Activated CD4-positive, alpha-beta T cell treated with anti-CD3 and anti-CD28 coated beads for 1 hour (primary cell): ENCODE data around the gene EFNA3.

Source experiments
- DNase-seq: peaks from one replicate; pipeline ENCODE4 v3.0.0-alpha.2; 2020

EFNA3 gene

DNA sequence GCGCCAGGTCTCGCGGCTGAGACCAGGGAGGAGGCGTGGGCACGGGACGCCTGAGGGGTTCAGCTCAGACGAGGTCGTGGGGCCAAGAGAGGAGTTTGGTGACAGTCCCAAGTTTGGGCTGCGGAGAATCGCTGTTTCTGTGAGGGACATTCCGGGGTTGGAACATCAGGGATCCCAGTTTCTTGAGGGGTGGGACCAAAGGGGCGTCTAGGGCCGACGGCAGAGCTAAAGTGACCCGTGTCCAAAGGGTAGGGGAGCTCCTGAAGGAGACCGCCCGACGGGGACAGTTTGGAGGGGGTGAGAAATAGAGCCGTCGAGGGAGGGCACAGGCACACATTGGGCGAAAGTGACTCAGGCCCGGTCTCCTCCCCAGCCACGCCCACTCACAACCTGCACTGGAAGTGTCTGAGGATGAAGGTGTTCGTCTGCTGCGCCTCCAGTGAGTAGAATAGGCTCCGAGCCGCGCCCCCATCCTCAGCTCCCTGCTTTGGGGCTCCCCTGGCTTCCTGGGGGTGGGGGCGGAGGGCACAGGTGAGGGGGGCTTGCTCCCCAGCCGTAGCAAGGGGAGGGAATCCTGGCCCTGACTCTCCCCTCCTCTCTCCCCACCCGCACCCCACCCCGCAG lies 7.0 kb downstream of the EFNA3 start:
- peak; percentile 66 for DNase-seq

DNA sequence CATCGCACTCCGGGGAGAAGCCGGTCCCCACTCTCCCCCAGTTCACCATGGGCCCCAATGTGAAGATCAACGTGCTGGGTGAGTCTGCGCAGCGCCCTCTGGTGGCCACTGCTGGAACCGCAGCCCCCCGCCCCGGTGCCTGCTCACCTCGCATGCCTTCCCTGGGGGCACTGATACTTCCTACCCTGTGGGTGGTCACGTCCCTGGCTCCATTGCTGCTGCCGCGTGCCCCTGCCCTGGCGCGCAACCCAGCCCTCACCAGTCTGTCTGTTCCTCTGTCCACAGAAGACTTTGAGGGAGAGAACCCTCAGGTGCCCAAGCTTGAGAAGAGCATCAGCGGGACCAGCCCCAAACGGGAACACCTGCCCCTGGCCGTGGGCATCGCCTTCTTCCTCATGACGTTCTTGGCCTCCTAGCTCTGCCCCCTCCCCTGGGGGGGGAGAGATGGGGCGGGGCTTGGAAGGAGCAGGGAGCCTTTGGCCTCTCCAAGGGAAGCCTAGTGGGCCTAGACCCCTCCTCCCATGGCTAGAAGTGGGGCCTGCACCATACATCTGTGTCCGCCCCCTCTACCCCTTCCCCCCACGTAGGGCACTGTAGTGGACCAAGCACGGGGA lies 7.6 kb downstream of the EFNA3 start:
- DNase-seq = peak; percentile 70

DNA sequence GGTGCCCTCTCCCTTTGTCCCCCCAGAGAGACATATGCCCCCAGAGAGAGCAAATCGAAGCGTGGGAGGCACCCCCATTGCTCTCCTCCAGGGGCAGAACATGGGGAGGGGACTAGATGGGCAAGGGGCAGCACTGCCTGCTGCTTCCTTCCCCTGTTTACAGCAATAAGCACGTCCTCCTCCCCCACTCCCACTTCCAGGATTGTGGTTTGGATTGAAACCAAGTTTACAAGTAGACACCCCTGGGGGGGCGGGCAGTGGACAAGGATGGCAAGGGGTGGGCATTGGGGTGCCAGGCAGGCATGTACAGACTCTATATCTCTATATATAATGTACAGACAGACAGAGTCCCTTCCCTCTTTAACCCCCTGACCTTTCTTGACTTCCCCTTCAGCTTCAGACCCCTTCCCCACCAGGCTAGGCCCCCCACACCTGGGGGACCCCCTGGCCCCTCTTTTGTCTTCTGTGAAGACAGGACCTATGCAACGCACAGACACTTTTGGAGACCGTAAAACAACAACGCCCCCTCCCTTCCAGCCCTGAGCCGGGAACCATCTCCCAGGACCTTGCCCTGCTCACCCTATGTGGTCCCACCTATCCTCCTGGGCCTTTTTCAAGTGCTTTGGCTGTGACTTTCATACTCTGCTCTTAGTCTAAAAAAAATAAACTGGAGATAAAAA lies 8.4 kb downstream of the EFNA3 start:
- no peak for DNase-seq

DNA sequence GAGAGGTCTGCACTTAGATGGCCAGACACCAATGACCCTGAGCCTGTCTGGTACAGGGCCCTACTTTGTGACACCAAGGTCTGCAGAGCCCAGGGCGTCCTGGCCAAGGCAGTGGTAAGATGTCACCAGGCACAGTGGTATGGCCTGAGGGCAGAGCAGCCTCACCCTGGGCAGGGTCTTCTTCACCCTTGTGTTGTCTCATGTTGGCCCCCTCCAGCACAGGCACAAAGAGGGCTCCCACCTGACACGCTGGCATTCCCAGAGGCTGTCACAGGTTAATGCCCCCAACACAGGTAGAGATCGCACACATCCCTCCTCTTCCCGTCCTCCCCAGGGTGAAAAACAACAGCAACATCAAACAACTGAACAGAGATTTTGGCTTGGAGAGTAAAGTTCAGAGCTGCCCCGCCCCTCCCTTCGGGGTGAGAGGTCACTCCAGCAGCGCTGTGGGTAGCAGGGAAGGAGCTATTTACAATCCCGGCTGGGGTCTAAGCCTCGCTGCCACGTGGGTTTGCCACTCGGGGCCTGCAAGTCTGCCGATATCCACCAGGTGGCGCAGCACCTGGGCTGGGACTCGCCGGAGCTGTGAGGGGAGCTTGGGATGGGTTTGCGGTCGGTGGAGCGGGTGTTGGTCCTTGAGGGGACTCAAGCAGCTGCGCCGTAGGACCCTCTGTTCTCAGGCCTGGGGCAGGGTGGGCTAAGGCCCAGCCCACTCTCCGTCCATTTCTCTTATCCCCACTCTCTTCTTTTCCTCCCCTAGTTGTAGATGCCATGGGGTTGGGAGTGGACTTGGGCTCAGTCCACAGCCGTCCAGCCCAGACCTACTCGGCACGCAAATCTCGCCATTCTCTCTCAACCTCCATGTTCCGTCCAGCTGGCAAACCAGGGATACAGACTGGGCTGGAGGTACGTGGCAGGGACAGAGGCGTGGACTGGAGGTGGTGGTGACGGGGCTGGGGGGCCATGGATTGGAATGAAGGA lies 12.7 kb downstream of the EFNA3 start:
- peak; percentile 69 for DNase-seq

DNA sequence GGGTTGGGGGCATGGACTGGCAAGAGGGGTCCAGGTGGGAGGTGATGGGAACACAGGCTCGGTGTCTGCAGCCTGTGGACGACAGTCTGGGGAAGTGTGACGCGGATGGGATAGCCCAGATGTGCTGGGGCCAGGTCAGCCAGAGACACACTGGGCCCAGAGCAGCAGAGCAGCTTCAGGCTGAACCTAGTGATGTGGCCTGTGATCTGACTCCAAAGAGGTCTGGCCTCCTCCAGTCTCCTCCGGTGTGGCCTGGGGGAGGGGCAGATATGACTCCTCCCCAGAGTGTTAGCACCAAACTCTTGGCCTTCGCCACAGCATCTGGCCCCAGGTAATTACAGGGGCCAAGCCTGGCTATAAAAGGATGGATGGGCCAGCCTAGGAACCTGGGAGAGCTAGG lies 13.5 kb downstream of the EFNA3 start:
- DNase-seq = no peak

DNA sequence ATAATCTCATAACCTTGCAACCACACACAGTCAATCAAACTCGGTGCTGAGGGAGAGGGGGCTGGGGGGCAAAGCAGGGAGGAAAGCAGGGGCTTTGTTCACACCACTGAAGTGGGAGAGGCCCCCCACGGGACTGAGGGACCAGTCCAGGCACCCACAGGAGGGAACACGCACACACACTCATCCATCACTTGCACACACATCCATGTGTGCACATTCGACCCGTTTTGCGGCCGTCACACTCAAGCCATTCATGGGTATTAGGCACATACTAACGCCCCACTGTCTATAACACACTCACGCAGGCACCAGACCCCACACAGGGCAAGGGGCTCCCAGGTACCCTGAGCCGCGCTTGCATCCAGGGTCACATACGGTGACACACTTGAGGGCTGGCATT lies 14.0 kb downstream of the EFNA3 start:
- DNase-seq = no peak

DNA sequence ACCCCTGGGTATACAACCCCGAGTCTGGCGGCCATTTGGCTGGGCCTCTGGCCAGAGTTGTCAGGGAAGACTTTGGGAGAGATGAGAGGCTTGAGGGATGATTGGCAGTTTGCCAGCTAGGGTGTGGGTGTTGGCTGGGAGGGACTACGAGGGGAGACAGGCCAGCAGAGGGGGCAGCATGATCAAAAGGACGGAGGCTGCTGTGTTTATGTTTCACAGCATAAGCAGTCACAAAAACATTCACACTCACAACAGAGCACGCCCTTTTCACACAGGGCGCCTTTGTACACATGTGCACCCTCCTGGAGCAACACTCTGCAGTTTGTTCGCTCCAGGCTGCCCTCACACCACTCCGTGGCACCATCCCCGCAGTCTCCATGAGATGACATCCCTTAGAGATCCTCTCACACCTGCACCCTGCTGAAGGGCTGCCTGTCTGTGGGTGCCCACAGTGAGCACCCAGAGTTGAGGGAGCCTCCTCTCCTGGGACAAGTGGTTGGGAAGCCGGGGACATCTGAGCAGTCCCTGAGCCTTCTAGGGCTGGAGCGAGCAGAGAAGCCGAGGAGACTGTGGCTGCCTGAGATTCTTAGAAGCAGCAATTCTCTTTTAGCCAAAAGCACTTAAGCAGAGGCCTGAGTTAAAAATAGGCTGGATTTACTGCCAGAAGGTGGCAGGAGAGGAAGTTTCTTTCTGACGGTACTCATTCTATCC lies 15.4 kb downstream of the EFNA3 start:
- DNase-seq = no peak

DNA sequence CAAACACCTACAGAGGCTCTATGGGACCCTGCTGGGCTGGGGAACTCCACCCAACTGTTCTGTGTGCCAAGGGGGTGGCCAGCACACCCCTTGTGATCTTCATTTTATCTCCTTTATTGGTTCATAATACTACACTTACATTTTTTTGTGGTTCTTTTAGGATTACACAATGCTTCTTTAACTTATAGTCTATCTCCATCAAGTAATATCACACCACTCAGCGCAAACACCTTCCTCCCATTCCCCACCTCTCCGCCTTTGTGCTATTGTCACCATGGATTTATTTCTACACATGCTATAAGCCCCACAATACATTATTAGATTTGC lies 15.9 kb downstream of the EFNA3 start:
- no peak for DNase-seq

DNA sequence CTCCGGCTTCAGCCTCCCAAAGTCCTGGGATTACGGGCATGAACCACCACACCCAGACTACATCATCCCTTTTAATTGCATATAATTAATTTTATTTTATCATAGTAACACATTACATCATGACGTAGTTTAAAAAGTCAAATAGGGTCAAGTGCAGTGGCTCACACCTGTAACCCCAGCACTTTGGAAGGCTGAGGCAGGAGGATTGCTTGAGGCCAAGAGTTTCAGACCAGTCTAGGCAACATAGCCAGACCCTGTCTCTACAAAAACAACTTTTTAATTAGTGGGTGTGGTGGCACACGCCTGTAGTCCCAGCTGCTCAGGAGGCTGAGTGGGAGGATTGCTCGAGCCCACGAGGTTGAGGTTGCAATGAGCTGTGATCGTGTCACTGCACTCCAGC lies 20.7 kb downstream of the EFNA3 start:
- DNase-seq = no peak

DNA sequence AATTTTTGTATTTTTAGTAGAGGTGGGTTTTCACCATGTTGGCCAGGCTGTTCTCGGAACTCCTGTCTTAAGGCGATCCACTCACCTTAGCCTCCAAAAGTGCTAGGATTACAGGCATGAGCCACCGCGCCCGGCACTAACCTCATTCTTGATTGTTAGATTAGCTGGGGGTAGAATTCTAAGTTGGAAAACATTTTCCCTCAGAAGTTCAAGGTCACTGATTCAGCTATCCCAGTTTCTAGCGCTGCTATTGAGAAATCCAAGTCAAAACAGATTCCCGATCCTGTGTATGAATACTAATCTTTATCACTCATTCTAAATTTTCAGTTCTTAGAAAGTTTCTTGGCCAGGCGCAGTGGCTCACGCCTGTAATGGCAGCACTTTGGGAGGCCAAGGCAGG lies 24.7 kb downstream of the EFNA3 start:
- DNase-seq = no peak

DNA sequence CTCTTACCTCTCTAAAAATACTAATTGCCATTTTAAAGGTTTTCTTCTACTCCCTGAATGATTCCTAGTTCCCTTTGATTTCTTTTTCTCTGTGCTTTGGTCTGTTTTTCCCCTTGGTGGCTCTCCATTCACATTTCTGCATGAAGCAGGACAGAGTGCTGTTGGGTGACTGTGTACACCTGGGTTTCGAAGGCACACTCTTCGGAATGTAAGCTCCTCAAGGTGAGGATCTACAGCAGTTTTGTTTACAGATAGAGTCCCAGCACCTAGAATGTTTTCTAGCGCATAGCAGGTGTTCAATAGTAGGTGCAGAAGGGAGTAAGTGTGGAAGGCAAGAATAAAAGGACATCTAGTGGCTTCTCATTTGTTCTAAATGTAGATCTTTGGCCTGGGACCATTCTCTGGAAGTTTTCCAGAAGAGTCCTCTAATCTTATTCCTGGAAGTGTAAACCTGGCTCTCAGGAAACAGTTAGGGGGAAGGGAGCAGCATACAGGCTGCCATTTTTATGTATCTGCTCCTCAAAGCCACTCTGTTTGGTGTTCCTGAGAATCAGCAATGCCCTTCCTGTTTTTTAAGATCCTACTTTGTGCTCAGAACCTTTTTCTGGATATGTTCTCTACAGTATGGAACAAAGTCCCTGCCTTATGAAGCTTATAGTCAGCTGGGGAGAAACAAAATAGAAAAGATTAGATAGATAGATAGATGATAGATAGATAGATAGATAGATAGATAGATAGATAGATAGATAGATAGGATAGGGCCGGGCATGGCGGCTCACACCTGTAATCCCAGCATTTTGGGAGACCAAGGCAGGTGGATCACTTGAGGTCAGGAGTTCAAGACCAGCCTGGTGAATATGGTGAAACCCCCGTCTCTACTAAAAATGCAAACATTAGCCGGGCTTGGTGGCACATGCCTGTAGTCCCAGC lies 26.2 kb downstream of the EFNA3 start:
- DNase-seq = no peak

DNA sequence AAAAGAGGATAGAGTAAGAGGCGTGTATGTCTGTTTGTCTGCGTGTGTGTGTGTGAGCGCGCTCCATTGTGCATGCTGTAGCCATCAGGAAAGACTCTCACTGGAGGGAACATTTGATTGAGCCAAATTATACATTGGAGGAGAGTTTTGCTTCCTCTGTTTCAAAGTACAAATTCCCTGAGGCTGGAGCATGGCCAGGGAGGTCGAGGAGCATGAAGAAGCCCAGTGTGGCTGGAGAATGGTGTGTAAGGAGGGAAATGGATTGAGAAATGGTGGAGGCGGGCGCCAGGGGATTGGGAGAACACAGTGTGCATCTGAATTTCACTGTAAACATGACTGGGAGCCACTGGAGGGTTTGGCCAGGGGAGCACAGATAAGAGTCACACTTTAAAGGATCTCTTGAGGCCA lies 27.0 kb downstream of the EFNA3 start:
- no peak for DNase-seq

DNA sequence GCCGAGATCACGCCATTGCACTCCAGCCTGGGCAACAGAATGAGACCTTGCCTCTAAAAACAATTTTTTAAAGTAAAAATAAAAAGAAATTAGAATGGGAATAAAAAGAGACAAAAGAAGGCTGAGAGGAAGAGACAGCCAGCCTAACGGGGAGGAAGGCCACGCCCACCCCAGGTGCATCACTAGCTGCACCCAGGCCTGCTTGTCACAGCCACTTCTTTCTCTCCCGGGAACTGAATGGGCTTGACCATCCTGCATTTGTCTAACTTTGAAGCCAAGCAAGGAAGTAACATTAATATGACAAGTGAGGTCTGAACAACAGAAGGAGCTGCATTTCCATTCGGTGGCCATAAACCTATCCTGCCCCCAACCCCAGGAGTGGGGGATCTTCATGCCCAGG lies 28.2 kb downstream of the EFNA3 start:
- DNase-seq = no peak

DNA sequence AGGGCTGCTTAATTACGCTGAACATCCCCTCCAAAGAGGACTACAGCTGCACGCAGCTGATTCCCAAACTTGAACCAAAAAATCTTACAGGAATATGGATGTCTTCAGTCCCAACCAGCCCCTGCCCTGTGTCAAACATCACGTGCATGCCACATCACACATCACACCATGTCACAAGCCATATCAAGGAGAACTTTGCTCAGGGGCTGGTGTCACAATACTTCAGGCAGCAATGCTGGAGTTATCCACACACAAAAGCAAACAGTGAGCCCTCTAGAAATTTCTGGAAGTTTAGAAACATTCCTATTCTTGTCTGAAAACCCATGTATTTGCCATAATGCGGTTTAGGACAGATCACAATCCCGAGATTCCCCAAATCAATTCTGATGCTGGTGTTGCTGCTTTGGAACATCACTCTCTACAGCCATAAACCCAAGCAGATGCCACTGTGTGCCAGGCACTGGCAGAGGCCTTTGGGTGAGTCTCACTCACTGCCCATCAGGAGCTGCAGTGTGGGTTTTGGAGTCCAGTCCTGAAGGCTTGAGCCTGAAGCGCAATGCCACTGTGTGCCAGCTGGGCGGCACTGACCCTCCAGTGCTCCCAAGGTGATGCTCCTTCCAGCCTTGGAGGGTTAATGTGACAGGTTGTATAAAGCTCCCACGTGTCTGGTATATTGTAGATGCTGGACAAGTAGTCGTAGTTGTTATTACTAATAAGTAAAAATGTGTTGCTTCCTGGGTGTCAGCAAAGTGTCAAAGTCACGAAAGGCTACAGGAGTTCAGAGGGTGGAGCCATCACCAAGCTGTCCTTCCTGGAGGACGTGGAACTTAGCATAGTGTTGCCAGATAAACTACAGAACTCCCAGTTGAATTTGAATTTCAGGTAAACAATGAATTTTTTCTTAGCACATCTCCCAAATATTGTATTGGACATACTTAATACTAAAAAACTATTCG lies 28.9 kb downstream of the EFNA3 start:
- DNase-seq = no peak

DNA sequence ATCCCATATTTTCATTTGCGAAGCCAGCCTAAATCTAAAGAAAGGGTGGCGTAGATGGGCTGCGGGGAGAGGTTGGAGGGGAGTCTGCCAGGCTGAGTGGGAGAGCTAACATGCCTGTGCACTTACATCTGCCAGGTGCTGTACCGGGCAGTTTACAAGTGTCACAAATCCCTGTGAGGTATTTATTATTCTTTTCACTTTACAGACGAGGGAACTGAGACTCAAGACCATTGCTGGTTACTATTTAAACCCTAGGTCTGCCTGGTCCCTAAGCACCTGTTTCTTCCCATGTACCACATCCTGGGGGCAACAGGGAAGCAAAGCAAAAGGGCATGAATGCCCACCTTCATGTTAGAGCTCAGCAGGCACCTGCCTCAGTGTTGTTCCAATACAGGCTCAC lies 29.7 kb downstream of the EFNA3 start:
- DNase-seq = no peak

DNA sequence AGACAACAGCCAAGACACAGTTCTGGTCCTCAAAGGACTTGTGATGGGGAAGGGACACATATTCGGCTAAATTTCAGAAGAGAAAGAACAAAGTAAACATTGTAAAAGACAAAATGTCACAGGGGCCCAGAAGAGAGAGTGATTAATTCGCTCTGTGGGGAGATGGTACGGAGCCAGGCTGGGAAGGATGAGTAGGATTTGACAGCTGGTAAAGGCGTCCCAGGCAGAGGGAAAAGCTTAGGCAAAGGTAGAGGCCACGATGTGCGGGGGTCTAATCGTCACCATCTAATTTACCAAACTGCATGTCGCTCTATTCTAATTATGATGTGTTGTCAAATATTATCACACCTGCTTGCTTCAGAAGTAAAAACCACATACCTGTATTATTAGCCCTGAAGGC lies 31.7 kb downstream of the EFNA3 start:
- no peak for DNase-seq

DNA sequence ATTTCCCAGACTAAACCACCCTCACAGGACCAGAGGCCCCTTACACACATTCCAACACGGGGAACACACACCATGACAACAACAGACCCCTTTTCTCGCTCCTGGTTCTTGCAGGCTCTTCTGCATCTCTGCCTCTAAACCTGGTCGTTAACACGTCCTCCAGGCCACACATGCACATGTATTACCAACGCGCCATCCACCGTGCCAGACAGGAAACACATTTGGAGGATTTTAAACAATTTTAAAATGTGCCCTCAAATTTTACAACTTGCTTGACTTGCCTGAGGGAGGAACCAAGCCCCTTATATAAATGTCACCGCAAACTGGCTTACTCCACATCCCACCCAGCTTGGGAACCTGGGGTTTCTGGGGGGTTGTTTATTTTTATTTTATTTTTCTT lies 32.2 kb downstream of the EFNA3 start:
- no peak for DNase-seq

DNA sequence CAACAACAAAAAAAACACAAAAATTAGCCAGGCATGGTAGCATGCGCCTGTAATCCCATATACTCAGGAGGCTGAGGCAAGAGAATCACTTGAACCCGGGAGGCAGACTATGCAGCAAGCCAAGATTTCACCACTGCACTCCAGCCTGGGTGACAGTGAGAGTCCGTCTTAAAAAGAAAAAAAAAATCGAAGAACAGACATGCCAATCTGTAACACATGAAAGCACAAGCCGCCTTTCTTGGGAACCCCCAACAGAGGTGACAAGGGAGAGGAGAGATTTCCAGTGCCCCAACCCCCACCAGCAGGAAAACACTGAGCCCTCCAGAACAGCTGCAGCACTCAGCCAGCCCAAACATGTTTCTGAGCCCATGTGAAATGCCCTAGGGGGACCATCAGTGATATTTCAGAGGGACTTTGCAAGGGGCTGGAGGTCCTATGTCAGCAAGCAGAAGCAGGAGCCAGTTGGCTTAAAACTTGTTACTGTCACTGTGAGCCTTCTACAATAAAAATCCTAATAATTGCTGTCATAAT lies 34.9 kb downstream of the EFNA3 start:
- DNase-seq = no peak

DNA sequence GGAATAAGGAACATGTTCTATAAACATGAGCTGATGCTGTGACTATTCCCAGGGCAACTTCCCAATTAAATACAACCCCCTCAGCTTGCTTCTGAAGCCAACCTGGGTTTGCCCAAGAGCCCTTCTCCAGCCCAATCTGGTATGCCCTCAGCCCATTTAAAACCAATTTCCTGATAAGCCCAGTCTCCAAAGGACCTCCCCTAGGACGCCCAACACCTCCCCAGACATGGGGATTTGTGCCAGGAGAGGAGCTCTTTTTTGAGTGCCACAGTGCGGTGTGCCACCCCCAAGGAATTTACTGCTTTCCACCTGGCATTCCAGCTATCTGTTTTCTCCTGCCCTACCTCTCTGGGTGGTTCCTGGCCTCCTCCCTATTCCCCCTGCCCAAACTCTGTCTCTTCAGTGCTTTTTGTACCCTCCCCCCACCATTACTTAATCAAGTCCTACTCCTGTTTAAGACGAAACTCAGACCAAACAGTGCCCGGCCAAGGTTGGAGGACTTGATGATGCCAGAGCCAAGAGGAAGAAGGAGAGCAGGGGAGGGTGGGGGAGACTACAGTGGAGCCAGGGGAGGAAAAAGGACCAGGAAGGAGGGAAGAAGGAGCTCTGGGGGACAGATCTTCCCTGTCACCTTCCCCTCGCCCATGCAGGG lies 37.6 kb downstream of the EFNA3 start:
- DNase-seq = no peak

DNA sequence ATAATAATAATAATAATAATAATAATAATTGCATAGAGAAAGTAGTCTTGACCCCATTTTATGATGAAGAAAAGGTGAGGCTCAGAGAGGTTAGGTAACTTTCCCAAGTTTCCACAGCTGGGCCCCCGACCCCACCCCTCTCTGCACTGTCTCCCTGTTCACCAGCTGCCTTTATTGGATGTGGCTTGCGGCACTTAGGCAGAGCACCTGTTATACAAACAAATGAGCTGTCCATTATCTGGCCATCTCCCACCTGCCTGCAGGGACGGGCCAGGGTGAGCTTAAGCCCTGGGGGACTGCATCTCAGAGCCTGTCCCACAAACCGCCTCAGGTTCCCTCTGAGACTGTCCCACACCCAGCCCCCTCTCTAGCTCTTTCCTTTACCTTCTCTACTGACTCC lies 39.0 kb downstream of the EFNA3 start:
- DNase-seq = no peak
